Endothelial cell of umbilical vein (primary cell): ENCODE data around the gene ABCB10.
A peak's percentile ranks its signal among the peaks of the same experiment; 100 is the strongest.

Source experiments
- EZH2 ChIP-seq: IDR thresholded peaks from 2 replicates; pipeline ENCODE4 v1.6.1; 2012; ENCODE audit warnings: borderline replicate concordance, low read depth, mild to moderate bottlenecking, moderate library complexity, low read length, inconsistent platforms; ENCODE audit not compliant: severe bottlenecking
- FOS ChIP-seq: IDR thresholded peaks from 2 replicates; pipeline ENCODE4 v1.6.1; 2011; ENCODE audit warnings: mild to moderate bottlenecking, low read length, moderate library complexity, borderline replicate concordance; ENCODE audit not compliant: insufficient read depth
- JUN ChIP-seq: IDR thresholded peaks from 2 replicates; pipeline ENCODE4 v1.6.1; 2011; ENCODE audit warnings: borderline replicate concordance, low read depth; ENCODE audit not compliant: insufficient read length, insufficient read depth
- MYC ChIP-seq: IDR thresholded peaks from one replicate; pipeline ENCODE4 v1.6.1; 2011; ENCODE audit warnings: mild to moderate bottlenecking, low read depth, low read length
- POLR2A ChIP-seq: IDR thresholded peaks from 2 replicates; pipeline ENCODE4 v1.6.1; 2012; ENCODE audit warnings: low read depth, mild to moderate bottlenecking, control low read depth, low read length
- POLR2AphosphoS5 ChIP-seq: IDR thresholded peaks from 2 replicates; pipeline ENCODE4 v1.6.1; 2012; ENCODE audit warnings: low read depth, mild to moderate bottlenecking, control low read depth, low read length, moderate library complexity; ENCODE audit not compliant: insufficient read depth
- TF ChIP-seq, protein P1 (sequence below), 2 donors: IDR thresholded peaks; 1 replicate in 1 of 2; 2 replicates in 1 of 2; pipeline ENCODE4 v1.5.1; 2011; ENCODE audit warnings: low read length in 2 of 2, mild to moderate bottlenecking in 2 of 2, moderate library complexity in 2 of 2, control low read depth in 1 of 2, inconsistent platforms in 1 of 2, low read depth in 1 of 2; ENCODE audit not compliant: insufficient read depth in 1 of 2; ENCODE audit errors: extremely low read depth in 1 of 2
- TF ChIP-seq, protein P2 (sequence below): IDR thresholded peaks from 2 replicates; pipeline ENCODE4 v1.6.1; 2011; ENCODE audit not compliant: insufficient read depth, insufficient read length

DNA sequence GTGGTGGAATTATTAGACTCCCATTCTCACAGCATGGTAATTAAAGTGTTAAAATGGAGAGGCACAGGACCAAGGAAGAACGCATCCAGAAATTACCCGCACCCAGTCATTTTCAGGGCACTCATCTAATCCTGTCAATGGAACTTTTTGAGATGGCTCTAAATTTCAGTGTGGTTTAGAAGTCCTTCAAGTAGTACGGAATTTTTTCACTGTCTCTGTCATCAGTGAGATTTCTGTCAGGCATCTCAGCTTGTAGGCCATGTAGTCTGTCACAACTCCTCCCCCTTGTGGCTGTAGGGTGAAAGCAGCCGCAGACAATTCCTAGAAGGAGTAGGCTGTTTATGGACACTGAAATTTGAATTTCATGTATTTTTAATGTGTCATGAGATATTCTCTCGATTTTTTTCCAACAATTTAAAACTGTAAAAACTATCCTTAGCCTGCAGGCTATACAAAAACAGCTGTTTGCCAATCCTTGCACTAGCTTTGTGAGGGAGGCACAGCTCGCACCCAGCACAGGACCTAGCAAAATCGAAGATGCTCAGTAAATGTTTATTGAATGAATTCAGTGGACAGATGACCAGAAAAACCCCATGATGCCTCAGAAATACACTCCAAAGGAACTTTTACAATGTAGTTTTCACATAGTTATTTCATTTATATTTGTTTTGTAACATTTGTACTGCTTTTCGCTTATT lies 43.8 kb downstream of the ABCB10 start:
- TF ChIP-seq, protein P1, sequence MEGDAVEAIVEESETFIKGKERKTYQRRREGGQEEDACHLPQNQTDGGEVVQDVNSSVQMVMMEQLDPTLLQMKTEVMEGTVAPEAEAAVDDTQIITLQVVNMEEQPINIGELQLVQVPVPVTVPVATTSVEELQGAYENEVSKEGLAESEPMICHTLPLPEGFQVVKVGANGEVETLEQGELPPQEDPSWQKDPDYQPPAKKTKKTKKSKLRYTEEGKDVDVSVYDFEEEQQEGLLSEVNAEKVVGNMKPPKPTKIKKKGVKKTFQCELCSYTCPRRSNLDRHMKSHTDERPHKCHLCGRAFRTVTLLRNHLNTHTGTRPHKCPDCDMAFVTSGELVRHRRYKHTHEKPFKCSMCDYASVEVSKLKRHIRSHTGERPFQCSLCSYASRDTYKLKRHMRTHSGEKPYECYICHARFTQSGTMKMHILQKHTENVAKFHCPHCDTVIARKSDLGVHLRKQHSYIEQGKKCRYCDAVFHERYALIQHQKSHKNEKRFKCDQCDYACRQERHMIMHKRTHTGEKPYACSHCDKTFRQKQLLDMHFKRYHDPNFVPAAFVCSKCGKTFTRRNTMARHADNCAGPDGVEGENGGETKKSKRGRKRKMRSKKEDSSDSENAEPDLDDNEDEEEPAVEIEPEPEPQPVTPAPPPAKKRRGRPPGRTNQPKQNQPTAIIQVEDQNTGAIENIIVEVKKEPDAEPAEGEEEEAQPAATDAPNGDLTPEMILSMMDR (IDR thresholded peaks at IDR 0.05; ENCODE audit: extremely low read depth in 1 of 2, insufficient read depth in 1 of 2, low read depth in 1 of 2, low read length in 2 of 2): peak; percentile 77 to 86
- TF ChIP-seq EZH2 (no peak), MYC (no peak), JUN (no peak), FOS (no peak), POLR2A (no peak), POLR2AphosphoS5 (no peak)
- TF ChIP-seq, protein P2, sequence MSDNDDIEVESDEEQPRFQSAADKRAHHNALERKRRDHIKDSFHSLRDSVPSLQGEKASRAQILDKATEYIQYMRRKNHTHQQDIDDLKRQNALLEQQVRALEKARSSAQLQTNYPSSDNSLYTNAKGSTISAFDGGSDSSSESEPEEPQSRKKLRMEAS: no peak
